HG03025 (cell line): Measurements from ENCODE around the gene ACTRT3.
A peak's percentile ranks its signal among the peaks of the same experiment; 100 is the strongest.

ENCODE experiments used
- ATAC-seq: cut with Tn5 transposase; IDR thresholded peaks from one replicate; pipeline ENCODE4 v1.9.1; 2021; ENCODE audit warnings: mild to moderate bottlenecking, moderate library complexity; ENCODE audit not compliant: unreplicated experiment, low FRiP score

The ACTRT3 gene

DNA sequence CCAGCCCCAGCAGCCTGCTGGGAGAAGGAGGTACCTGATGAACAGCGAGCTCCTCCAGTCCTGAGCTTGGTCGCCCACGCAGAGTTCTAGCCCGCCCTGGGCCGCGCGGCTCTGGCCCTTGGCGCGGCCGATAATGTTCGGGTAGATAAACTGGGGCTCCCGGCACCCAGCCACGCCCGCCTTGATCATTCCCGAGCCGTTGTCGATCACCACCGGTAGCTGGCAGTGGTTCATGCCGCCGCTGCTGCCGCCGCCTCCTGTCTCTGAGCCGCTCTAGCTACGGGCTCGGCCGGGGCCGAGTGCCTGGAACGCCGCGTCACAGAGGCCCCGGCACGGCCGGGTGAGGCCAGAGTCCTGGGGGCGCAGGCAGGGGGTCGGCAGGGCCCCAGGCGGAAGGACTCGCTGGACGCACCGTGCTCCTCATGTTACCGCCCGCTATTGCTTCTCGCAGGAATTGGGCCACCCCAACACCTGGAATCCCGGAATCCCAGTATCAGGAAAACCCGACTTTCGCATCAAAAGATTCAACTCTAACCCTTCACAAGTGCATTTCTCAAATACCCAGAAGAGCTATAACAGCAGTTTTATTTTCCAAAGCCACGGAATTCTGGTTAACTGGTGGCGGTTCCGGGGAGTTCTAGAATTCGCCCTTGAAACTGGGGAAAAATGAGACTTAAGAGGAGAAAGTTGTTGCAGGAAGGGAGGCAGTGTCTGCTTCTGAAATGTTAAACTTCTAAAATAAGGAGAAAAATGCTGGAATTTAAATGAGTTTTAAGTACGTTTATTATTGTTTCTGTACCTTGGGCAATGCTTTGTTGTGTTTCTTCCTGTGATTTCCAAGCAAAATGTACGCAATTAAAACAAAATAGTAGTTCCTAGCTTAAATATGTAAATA lies at the start of gene ACTRT3:
TSS of gene ACTRT3 (minus strand) at position 275 of the 895 bp plus-strand sequence. CDS start at position 234, 41 bp downstream.
- no peak for ATAC-seq

DNA sequence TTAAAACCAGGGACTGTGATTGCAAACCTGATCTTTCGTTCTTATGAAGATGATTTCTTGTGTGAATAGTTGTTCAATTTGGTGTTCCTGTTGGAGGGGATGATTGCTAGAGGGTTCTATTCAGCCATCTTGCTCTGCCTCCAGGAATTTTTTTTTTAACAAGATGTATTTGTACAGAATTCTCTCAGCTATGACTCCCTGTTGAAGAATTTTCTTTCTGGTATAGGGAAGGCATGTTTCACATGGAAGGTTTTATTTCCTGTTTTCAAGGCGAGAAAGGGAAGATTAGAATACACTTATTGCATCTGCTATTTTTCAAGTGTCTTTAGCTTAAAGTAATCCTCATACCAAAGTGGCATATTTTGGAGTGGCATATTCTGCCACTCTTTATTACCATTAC lies 49.0 kb upstream of the ACTRT3 start:
- no peak for ATAC-seq

GRCh38 chr3:169815590-169816150 lies 46.3 kb upstream of the ACTRT3 start:
- no peak for ATAC-seq

DNA sequence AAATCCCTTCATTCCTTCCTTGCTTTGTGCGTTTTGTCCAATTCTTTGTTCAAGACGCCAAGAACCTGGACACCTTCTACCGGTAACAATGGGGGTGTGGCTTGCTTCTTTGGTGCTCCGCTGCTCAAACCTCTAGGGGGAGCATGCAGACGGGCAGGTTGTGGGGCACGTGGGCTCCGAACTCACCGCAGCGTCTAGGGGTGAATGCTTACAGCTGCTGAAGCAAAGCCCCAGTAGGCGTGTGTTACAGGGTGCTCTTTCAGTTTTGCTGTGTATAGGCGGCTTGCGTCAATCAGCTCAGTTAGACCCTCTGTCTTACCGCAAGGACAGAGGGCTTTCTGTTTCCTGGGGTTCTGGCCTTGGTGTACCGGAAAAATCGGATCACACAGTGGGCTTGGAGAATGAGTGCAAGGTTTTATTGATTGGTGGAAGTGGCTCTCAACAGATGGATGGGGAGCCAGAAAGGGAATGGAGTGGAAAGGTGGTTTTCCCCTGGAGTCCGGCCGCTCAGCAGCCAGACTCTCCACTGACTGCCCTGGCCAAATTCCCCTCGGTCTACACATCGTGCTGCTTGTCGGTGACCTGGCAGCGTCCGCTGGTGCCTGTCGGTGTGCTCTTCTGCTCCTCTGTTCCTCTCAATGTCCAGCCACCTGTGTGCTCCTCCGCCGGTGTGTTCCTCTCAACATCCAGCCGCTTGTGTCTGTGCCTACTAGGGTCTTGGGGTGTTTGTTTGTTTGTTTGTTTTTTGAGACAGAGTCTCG lies 44.6 kb upstream of the ACTRT3 start:
- ATAC-seq, result peak; percentile 87

- no peak for ATAC-seq
Observed at GRCh38 chr3:169813278-169813677, 43.9 kb upstream of the ACTRT3 start.

DNA sequence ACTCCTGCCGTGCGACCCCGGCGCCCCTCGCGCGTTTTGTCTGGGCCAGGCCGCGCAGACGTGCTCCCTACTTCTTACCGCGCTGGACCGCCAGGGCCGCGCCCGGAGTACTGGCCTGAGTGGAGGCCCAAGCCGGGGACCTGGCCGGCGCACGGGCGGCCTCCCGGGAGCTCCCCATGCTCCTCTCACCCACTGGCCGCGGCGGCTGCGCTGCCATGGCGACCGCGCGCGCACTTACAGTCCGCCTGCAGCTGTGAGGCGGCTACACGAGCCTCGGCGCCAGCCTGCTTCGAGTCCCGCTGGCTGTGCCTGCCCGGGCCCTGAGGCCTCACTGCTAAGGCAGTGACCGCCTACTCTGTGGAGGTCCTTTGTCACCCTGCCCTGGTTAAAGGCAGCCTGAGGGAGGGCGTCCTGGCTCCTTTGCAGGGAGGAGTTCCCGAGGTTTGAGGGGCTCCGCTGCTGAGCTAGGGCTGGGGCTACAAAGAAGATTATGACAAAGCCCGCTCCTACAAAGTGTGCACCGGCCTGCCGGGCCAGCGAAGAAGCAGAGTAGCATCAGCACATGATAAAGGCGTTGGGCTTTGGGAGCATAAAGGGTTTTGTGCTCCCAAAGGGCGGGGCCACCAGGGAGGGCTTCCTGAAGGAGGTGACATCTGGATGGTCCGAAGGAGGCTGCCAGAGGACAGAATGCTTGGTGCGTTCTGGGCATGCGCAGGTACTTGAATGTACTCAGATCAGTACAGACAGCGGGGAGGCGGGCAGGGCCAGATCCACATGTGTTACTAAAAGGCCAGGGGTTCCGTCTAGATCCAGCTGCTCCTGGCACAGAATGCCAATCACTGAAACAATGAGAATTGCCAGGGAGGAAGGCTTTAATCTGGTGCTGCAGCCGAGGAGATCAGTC lies 43.2 kb upstream of the ACTRT3 start, which contains the start of the genes LRRC34 and LRRIQ4:
TSS of gene LRRC34 (minus strand) at position 573 of the 904 bp plus-strand sequence. CDS start at position 217, 356 bp downstream.
TSS of gene LRRIQ4 (plus strand) at position 539 of the 904 bp plus-strand sequence. CDS start 9,052 bp downstream, outside the sequence.
- peak; percentile 61 for ATAC-seq

DNA sequence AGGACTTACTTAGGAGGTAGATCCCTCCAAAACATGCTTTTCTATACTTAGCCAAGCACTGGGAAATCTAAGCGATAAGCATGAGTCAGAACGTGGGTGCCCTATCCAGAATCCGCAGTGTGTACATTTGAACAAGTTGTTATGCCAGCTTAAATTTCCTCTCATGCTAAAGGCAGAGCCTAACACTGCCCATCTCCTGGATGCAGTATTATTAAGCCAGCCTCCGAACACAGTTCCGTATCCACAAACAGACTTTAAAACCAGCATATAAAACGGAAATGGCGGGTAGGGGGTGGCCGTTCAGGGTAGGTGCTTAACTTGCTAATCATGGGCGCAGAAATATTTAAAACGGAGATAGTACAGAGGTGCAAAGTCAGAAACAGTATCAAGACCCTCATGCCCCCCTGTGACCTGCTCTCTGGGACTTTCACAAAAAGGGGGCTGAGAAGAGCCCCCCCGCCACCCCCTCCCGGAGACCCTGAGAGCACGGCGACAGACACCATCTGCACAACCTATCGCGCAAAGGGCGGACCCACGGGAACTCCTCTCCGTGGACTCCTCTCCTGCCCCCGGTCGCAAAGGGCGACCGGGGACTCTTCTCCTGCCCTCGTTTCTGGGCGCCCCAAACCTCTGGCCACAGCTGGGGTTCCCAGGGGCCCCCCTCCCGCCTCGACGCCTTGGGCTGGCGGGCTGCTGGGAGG lies 42.4 kb upstream of the ACTRT3 start:
- peak; percentile 6 for ATAC-seq

DNA sequence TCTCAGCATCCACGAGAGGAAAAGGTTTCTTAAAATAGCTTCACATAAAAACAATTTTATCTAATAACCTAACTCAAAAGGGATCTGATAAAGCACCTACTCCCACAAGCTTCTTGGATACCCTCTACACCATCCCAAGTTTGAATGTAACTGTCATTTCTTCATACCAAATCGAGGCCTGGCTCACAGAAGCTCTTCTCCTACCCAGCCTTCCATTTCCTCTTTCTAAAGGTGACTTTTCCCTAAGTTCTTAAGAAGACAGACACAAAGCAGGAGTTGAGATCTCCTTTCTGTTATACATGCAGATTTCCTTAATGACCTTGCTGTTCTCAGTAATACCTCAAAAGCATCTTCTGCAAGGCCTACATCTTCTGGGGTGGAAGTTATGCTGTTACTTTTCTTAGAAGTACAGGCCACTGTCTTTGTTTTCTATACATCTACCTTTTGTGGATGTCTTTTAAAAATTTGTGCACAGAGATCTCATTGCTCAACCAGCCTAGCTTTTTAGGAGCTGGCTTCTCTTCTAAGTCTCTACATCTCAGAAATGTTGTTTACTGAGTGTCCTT lies 40.0 kb upstream of the ACTRT3 start:
- ATAC-seq, result no peak

GRCh38 chr3:169804681-169805080 lies 35.3 kb upstream of the ACTRT3 start:
- ATAC-seq, result no peak

GRCh38 chr3:169792359-169792758 lies 23.0 kb upstream of the ACTRT3 start:
- no peak for ATAC-seq

- no peak for ATAC-seq
Observed at GRCh38 chr3:169790687-169791429, 21.5 kb upstream of the ACTRT3 start.

DNA sequence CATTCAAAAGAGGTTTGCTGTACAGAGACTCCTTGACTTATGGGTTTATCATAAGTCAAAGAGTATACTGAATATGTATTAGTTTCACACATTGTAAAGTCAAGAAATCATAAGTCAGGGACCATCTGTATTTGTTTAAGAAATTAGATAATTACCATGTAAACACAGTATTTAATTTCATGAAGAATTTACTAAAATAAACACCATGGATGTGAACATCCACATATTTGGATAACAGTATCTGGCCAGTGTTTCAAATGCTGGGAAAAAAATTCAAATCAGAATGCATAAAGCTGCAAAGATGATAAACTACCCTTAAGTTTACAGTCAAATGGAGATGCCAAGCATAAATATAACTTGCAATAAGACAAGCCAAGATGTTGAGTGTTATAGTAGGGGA lies 20.9 kb upstream of the ACTRT3 start:
- ATAC-seq, result no peak

- no peak for ATAC-seq
Observed at GRCh38 chr3:169787791-169788190, 18.4 kb upstream of the ACTRT3 start.

DNA sequence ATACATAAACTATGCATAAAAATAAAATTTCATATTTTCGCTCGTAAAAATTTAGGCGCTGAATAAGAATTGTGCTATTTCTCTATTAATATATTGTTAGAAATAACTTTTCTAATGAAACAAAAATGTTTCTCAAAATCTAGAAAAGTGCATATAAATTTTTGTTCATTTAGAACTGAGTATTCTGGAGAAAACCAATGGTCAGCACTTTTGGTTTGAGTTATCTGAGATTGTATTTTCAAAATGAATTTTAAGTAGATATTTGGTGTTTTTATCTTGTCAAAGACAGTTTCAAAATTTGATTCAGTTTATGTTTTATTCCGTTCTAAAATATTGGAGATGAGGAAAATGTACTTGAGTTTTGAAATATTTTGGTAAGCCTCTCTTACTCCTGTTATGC lies 17.8 kb upstream of the ACTRT3 start:
- ATAC-seq, result no peak

- no peak for ATAC-seq
Observed at GRCh38 chr3:169781209-169781855, 12.0 kb upstream of the ACTRT3 start.

DNA sequence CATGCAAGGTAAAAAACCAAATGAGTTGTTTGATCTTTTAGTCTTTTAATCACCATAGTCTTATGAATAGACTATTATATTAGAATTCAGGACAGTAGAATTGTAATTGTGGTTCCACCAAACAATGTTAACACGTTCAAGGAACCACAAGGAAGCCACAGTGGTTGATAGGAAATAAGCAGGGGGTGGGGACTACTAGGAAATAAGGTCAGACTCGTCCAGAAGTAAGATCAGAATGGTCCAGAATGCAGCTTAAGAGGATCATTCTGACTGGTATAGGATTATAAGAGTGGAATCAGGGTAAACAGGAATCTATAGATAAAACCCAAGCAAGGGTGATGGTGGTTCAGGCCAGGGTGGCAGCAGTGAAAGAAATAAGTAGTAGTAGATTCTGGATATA lies 11.4 kb upstream of the ACTRT3 start:
- no peak for ATAC-seq

DNA sequence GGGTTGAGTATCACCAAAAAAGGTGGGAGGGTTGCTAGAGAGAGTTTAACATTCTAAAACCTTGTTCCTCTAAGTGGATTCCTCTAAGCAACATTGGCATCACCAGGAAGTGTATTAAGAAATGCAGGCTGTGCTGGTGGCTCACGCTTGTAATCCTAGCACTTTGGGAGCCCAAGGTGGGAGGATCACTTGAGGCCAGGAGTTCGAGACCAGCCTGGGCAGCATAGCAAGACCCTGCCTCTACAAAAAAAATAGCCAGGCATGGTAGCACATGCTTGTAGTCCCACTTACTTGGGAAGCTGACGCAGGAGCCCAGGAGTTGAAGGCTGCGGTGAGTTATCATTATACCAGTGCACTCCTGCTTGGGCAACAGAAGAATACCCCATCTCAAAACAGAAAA lies 8.5 kb upstream of the ACTRT3 start:
- no peak for ATAC-seq

DNA sequence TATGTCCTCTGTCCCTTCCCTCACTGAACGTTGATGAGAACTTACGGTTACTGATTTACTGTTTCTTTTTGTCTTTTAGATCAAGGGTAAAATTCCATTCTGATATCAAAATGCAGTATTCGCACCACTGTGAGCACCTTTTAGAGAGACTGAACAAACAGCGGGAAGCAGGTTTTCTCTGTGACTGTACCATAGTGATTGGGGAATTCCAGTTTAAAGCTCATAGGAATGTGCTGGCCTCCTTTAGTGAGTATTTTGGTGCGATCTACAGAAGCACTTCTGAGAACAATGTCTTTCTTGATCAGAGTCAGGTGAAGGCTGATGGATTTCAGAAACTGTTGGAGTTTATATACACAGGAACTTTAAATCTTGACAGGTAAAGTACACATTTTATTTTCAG lies 4.8 kb upstream of the ACTRT3 start:
- no peak for ATAC-seq
